ENCODE measurements around the gene SLC1A3. TPM values are rescaled to one million over a fixed set of nuclear protein-coding genes. Genes with fewer than 3 reads are reported as not detected.
"Not testable (repeated sequence)": the region's sequence is repeated elsewhere in the genome, so short reads cannot be mapped to it uniquely, and the experiment has no call there.

Gene SLC1A3
- total RNA-seq, 1 donor from 2014 or later: 8.5 TPM

DNA sequence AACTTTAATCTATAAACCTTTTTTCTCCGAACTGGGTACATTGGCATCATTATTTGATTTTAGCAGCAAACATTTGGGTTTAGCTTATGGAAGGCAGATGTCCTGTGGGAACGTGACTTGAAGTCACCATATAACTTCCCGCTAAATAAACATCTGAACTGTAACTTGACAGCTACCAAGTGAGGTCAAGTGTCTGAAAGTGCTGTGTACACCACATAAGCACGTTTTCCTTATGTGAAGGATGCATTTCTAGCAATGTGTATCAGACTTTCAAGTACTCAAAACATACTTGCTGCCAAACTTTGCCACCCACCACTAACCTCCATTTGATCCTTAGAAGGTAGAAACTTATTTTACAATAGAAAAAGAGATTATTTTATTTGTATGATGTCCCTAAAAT is 35.7 kb downstream of the SLC1A3 start:
- Histone ChIP-seq H3K4me1 (no peaks in the 10 kb centered on the region), H3K4me2 (no peak overlapping the region), H2AFZ (replicated peaks) (no peak overlapping the region), H3K4me3 (no peak overlapping the region), H3F3A (ENCODE audit: low read depth) (no peaks in the 10 kb centered on the region), H4K20me1 (ENCODE audit: low read depth) (no peaks in the 10 kb centered on the region), H3K27ac (no peak overlapping the region), H3K9me3 (ENCODE audit: low read depth) (no peaks in the 10 kb centered on the region), H3K27me3 (no peaks in the 10 kb centered on the region), H3K9ac (no peak overlapping the region), H3K79me2 (ENCODE audit: low read depth) (no peaks in the 10 kb centered on the region), H3K36me3 (no peaks in the 10 kb centered on the region)
- Mint-ChIP-seq H3K27me3 (ENCODE audit: insufficient read depth, low read depth) (peaks cover 2% of the 10 kb centered on the region), H3K4me1 (no peaks in the 10 kb centered on the region), H3K9me3 (no peaks in the 10 kb centered on the region), H3K27ac (no peak overlapping the region), H3K36me3 (peaks cover 11% of the 10 kb centered on the region), H3K4me3 (no peak overlapping the region)
- TF ChIP-seq, protein P1, sequence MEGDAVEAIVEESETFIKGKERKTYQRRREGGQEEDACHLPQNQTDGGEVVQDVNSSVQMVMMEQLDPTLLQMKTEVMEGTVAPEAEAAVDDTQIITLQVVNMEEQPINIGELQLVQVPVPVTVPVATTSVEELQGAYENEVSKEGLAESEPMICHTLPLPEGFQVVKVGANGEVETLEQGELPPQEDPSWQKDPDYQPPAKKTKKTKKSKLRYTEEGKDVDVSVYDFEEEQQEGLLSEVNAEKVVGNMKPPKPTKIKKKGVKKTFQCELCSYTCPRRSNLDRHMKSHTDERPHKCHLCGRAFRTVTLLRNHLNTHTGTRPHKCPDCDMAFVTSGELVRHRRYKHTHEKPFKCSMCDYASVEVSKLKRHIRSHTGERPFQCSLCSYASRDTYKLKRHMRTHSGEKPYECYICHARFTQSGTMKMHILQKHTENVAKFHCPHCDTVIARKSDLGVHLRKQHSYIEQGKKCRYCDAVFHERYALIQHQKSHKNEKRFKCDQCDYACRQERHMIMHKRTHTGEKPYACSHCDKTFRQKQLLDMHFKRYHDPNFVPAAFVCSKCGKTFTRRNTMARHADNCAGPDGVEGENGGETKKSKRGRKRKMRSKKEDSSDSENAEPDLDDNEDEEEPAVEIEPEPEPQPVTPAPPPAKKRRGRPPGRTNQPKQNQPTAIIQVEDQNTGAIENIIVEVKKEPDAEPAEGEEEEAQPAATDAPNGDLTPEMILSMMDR (IDR thresholded peaks at IDR 0.05): no peak
- TF ChIP-seq EZH2phosphoT487 (IDR thresholded peaks at IDR 0.05) (no peak), EZH2 (IDR thresholded peaks at IDR 0.05) (no peak)
- no peak for DNase-seq (ENCODE audit: low spot score)

DNA sequence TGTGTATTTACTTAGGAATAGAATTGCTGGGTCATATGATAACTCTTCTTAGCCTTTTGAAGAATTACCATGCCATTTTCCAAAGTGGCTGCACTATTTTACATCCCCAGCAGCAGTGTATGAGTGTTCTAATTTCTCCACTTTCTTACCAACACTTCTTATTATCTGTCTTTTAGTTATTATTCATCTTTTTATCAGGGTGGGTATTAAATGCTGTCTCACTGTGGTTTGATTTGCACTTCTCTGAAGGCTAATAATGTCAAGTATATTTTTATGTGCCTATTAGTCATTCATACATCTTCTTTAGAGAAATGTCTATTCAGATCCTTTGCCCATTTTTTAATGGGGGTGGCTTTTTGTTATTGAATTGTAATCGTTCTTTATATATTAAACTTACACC is 36.8 kb downstream of the SLC1A3 start:
- Histone ChIP-seq H3K27me3 (no peaks in the 10 kb centered on the region), H3K27ac (no peak overlapping the region), H3K4me2 (no peak overlapping the region), H3K79me2 (ENCODE audit: low read depth) (no peaks in the 10 kb centered on the region), H3K36me3 (no peaks in the 10 kb centered on the region), H3K9ac (no peak overlapping the region), H3K9me3 (ENCODE audit: low read depth) (no peaks in the 10 kb centered on the region), H3K4me3 (no peak overlapping the region), H3F3A (ENCODE audit: low read depth) (no peaks in the 10 kb centered on the region), H2AFZ (replicated peaks) (no peak overlapping the region), H3K4me1 (no peaks in the 10 kb centered on the region), H4K20me1 (ENCODE audit: low read depth) (no peaks in the 10 kb centered on the region)
- Mint-ChIP-seq H3K27me3 (ENCODE audit: insufficient read depth, low read depth) (peaks cover 2% of the 10 kb centered on the region), H3K27ac (no peak overlapping the region), H3K9me3 (no peaks in the 10 kb centered on the region), H3K36me3 (peaks cover 11% of the 10 kb centered on the region), H3K4me3 (no peak overlapping the region), H3K4me1 (no peaks in the 10 kb centered on the region)
- TF ChIP-seq EZH2phosphoT487 (IDR thresholded peaks at IDR 0.05) (no peak), EZH2 (IDR thresholded peaks at IDR 0.05) (no peak)
- TF ChIP-seq, protein P1 (IDR thresholded peaks at IDR 0.05): no peak
- DNase-seq (ENCODE audit: low spot score): no peak

DNA sequence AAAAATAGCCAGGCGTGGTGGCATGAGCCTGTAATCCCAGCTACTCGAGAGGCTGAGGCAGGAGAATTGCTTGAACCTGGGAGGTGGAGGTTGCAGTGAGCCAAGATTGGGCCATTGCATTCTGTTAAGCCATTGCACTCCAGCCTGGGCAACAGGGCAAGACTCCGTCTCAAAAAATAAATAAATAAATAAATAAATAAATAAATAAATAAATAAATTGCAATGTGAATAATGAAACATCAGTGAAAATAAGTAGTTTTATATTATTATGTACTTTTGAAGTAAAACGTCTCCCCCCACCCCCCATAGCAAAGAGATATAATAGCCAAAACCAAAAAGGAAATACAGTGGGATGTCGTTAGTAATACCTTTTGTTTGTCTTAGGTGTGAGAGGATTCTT is 37.4 kb downstream of the SLC1A3 start:
- not testable (repeated sequence) for H3K4me1 Mint-ChIP-seq; H3K79me2 ChIP-seq (ENCODE audit: low read depth); H3K4me1 ChIP-seq; H3K27me3 ChIP-seq; H3K27ac Mint-ChIP-seq; H3K4me3 Mint-ChIP-seq; H2AFZ ChIP-seq (replicated peaks); H3K27me3 Mint-ChIP-seq (ENCODE audit: insufficient read depth, low read depth); H3K9ac ChIP-seq; H3F3A ChIP-seq (ENCODE audit: low read depth); DNase-seq (ENCODE audit: low spot score); H3K4me3 ChIP-seq; H3K27ac ChIP-seq; H3K9me3 ChIP-seq (ENCODE audit: low read depth); H3K36me3 ChIP-seq; H3K4me2 ChIP-seq; H4K20me1 ChIP-seq (ENCODE audit: low read depth); H3K9me3 Mint-ChIP-seq
- H3K36me3 Mint-ChIP-seq: peaks cover 11% of the 10 kb centered on the region

DNA sequence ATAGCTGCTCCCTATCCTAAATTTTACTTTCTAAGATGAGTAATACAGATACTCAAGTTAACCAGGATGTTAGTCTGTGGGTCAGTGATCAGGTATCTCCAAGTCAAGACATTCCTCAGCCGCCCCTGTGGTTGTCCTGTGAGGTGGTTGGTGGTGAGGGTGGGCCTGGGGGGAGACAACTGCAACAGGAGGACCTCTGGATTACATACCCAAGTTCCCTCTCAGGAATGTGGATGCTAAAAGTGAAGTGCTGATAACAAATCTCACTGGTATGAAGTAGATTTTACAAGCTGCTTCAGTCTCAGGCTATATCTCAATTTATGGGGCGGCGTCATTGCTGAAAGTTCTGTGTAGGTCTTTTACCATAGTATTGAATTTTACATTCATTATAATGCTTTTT is 38.3 kb downstream of the SLC1A3 start:
- no peak for DNase-seq (ENCODE audit: low spot score)
- Mint-ChIP-seq H3K4me3 (no peak overlapping the region), H3K36me3 (peaks cover 9% of the 10 kb centered on the region), H3K9me3 (no peaks in the 10 kb centered on the region), H3K27me3 (ENCODE audit: insufficient read depth, low read depth) (peaks cover 2% of the 10 kb centered on the region), H3K4me1 (no peaks in the 10 kb centered on the region), H3K27ac (no peak overlapping the region)
- H3K27me3 ChIP-seq: no peaks in the 10 kb centered on the region
- H2AFZ ChIP-seq (replicated peaks): no peak overlapping the region
- TF ChIP-seq EZH2phosphoT487 (IDR thresholded peaks at IDR 0.05): no peak
- no peak for TF ChIP-seq EZH2 (IDR thresholded peaks at IDR 0.05)
- TF ChIP-seq, protein P1 (IDR thresholded peaks at IDR 0.05): no peak
- no peak overlapping the region for H3K9ac ChIP-seq
- H3K79me2 ChIP-seq (ENCODE audit: low read depth): no peaks in the 10 kb centered on the region
- no peaks in the 10 kb centered on the region for H3K9me3 ChIP-seq (ENCODE audit: low read depth)
- H3F3A ChIP-seq (ENCODE audit: low read depth): no peaks in the 10 kb centered on the region
- no peak overlapping the region for H3K4me3 ChIP-seq
- no peaks in the 10 kb centered on the region for H3K4me1 ChIP-seq
- H3K36me3 ChIP-seq: no peaks in the 10 kb centered on the region
- H3K27ac ChIP-seq: no peak overlapping the region
- no peak overlapping the region for H3K4me2 ChIP-seq
- H4K20me1 ChIP-seq (ENCODE audit: low read depth): no peaks in the 10 kb centered on the region
